Rectal smooth muscle tissue (tissue), 1 donor: Measurements from ENCODE around the gene TMEM120B.
"Not testable (repeated sequence)": the region's sequence is repeated elsewhere in the genome, so short reads cannot be mapped to it uniquely, and the experiment has no call there.

Source experiments
- H3K27ac ChIP-seq: one replicate; pipeline ENCODE4 v1.7.0; 2013; ENCODE audit warnings: low read depth, low read length, inconsistent platforms
- H3K27me3 ChIP-seq: one replicate; pipeline ENCODE4 v1.7.0; 2013; ENCODE audit warnings: low read length; ENCODE audit not compliant: control insufficient read depth, insufficient read depth
- H3K36me3 ChIP-seq: one replicate; pipeline ENCODE4 v1.7.0; 2013; ENCODE audit warnings: low read length; ENCODE audit not compliant: control insufficient read depth, insufficient read depth
- H3K4me1 ChIP-seq: one replicate; pipeline ENCODE4 v1.7.0; 2013; ENCODE audit warnings: low read length; ENCODE audit not compliant: control insufficient read depth, insufficient read depth
- H3K4me3 ChIP-seq: one replicate; pipeline ENCODE4 v1.7.0; 2013; ENCODE audit warnings: low read length
- H3K9ac ChIP-seq: one replicate; pipeline ENCODE4 v1.7.0; 2013; ENCODE audit warnings: low read length

Gene TMEM120B

DNA sequence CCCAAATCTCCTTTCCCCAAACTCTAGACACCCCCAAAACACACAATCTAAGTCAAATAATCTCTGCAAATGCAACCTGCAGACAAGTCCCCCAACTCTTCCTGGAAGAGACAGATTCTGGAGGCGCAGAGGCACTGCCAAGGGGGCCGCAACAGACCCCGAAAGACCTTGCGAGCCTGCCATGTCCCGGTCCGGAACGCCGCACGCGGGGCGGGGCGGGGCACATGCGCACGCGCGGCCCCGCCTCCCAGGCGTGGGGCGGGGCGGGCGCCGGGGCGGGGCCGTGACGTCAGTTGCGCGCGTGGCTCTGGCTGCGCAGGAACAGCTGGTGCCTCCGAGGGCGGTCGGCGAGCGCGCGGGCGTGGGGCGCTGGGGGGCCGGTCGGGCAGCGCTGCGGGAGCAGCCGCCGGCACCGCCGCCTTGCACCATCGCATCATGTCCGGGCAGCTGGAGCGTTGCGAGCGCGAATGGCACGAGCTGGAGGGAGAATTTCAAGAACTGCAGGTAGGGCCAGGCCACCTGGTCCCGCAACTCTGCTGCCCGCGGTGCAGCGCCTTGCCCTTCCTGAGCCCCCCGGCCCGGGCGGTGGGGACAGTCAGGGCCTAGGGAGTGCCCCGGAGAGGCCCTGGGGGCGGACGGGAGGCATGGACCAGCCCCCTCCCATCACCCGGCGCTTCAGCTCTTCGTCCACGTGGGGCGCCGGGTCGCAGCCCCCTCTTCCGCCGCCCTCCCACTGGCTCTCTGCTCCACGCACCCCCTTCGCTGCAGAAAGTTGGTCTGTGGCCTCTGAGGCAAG is at the start of gene TMEM120B:
TSS of gene TMEM120B (plus strand) at position 292 of the 796 bp plus-strand sequence. CDS start at position 436, 144 bp downstream.
- Histone ChIP-seq H3K9ac (peak within 1 kb of the TSS; percentile 89), H3K27ac (peak within 1 kb of the TSS; percentile 76), H3K27me3 (no peaks in the 10 kb centered on the region), H3K4me1 (peaks cover 7% of the 10 kb centered on the region), H3K36me3 (no peaks in the 10 kb centered on the region), H3K4me3 (peak within 1 kb of the TSS; percentile 96)

DNA sequence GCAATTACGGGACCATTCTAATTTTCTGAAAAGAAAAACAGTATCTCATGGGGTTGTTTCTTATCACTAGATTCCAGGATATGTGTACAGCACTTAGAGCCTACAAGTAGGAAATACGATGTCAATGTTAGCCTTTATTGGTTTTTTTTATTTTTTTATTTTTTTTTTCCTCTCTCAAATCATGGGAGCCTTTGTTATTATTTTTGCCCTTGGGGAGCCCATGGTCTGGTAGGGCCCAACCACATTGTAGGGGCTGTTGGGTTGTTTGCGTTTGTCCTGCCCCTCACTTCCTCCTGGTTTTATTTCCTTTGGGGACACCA is 49.0 kb upstream of the TMEM120B start:
- Histone ChIP-seq H3K9ac (no peak overlapping the region), H3K36me3 (no peaks in the 10 kb centered on the region), H3K27me3 (no peaks in the 10 kb centered on the region), H3K4me1 (no peaks in the 10 kb centered on the region), H3K4me3 (no peak overlapping the region), H3K27ac (no peak overlapping the region)

DNA sequence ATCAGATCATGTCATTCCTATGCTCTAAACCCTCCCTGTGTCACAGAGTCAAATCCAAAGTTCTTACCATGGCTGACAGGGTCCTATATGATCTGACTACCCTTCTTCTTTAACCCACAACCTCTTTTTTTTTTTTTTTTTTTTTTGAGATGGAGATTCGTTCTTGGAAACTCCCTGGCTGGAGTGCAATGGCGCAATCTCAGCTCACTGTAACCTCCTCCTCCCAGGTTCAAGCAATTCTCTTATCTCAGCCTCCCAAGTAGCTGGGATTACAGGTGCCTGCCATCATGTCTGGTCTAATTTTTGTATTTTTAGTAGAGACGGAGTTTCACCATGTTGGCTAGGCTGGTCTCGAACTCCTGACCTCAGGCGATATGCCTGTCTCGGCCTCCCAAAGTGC is 45.7 kb upstream of the TMEM120B start:
- H3K9ac ChIP-seq, H3K27ac ChIP-seq, H3K36me3 ChIP-seq, H3K27me3 ChIP-seq, H3K4me3 ChIP-seq, H3K4me1 ChIP-seq: not testable (repeated sequence)

DNA sequence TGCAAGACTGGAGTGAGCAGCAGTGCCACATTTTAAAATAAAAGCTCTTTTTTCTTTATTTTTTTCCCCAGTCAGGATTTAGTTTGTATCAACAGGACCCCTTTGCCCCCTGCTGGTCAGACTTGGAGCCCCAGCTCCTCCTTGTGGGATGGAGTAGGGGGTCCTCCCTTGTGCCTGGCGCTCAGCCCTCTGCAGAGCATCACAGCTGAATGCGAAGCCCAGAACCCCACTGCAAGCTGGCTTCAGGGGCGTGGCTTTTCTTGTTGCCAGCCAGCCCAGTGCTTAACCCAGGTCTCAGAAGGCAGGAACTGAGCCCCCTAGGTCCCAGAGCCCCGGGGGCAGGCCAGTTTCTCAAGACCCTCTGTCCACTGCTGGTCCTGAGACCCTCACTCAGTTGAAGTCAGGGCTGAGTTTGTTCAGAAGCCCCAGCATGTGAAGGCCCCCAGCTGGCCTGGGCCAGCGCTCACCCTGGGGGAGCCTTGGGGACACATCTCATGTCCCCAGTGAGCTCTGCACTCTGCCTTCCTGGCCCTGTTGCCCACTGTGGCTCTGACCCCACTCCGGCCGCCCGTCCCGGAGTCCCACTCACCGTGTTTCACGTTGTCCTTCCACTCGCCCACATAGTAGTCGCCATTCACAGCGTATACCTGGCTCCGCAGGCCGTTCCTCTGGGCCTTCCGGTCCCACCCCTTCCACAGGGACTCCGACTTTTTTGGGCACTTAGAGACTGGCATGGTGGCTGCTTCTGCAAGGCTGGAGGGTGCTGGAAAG is 43.6 kb upstream of the TMEM120B start:
- Histone ChIP-seq H3K36me3 (no peaks in the 10 kb centered on the region), H3K4me3 (no peak overlapping the region), H3K9ac (no peak overlapping the region), H3K27me3 (no peaks in the 10 kb centered on the region), H3K4me1 (peaks cover 2% of the 10 kb centered on the region), H3K27ac (no peak overlapping the region)

DNA sequence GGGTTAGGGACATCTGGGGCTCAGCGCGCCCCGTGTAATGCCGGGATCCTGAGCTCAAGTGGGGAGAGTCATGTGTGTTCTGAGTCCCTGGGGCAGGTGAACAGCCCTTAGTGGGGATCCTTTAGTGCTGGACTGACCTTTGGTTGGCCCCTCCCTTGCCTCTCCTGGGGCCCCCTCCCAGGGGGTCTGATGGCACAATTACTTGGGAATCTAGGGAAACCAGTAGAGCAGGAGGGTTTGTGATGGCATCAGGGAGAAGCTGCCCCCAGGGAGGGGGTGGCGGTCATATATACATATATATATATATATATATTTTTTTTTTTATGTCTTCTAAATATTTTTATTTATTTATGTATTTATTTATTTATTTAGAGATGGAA is 43.0 kb upstream of the TMEM120B start, which contains the start of gene MORN3:
TSS of gene MORN3 (minus strand) at position 134 of the 380 bp plus-strand sequence. CDS start 171 bp downstream, outside the sequence.
- H3K9ac ChIP-seq = no peak within 1 kb of the TSS
- no peak within 1 kb of the TSS for H3K4me3 ChIP-seq
- H3K36me3 ChIP-seq = no peaks in the 10 kb centered on the region
- H3K27ac ChIP-seq = no peak within 1 kb of the TSS
- H3K27me3 ChIP-seq = no peaks in the 10 kb centered on the region
- peaks cover 2% of the 10 kb centered on the region for H3K4me1 ChIP-seq

DNA sequence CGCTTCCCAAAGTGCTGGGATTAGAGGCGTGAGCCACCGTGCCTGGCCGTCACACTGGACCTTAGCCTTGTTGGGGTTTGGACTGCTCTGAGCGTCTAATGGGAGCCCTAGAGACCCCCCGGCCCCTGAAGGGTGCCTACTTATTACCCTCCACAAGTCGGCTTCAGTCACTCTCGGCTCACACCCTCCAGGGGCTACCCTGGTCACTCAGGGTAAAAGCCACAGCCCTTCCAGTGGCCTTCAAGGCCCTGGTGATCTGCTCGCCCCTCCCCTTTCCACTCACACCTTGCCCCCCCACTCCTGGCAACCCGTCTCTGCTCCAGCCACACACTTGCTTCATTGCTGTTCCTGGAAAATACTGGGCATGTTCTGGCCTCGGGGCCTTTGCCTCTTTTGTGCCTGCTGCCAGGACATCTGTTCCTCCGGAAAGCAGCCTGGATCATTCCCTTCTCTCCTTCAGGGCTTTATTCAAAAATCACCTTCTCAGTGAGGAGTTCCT is 39.5 kb upstream of the TMEM120B start:
- H3K9ac ChIP-seq = no peak overlapping the region
- no peaks in the 10 kb centered on the region for H3K27me3 ChIP-seq
- H3K4me3 ChIP-seq = peak overlapping the region; percentile 61
- H3K27ac ChIP-seq = peak overlapping the region; percentile 54
- peaks cover 2% of the 10 kb centered on the region for H3K4me1 ChIP-seq
- no peaks in the 10 kb centered on the region for H3K36me3 ChIP-seq

DNA sequence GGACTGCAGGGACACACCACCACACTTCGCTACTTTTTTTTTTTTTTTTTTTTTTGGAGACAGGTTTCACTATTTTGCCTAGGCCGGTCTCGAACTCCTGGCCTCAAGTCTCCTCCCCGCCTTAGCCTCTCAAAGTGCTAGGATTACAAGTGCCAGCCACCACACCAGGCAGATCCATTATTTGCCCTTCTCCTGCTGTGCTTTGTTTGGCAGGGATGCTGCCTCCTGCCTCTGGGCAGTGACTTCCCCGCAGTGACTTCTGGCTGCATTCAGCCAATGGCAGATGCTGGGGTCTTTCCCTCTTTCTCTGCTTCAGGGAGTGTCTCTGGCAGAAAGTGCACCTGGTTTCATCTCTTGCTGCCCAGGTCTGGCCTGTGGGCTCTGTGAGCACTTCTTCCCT is 36.4 kb upstream of the TMEM120B start:
- peaks cover 2% of the 10 kb centered on the region for H3K4me1 ChIP-seq
- H3K4me3 ChIP-seq = no peak overlapping the region
- H3K9ac ChIP-seq = no peak overlapping the region
- H3K27ac ChIP-seq = no peak overlapping the region
- no peaks in the 10 kb centered on the region for H3K27me3 ChIP-seq
- H3K36me3 ChIP-seq = no peaks in the 10 kb centered on the region

DNA sequence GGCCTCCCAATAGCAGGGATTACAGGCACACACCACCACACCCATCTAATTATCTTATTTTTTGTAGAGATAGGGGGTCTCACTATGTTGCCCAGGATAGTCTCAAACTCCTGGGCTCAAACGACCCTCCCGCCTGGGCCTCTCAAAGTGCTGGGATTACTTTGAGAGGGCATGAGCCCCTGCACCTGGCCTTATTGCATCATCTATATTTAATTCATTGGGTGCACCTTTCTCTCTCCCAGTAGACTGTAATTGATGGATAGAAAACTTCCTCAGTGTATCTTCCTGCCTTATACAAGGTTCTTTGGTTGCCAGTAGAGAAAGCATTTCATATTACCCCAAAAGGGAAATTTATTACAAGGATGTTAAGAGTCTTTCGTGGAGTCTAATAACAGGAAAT is 34.2 kb upstream of the TMEM120B start:
- H3K27me3 ChIP-seq = no peaks in the 10 kb centered on the region
- H3K9ac ChIP-seq = no peak overlapping the region
- no peak overlapping the region for H3K4me3 ChIP-seq
- H3K36me3 ChIP-seq = no peaks in the 10 kb centered on the region
- no peaks in the 10 kb centered on the region for H3K4me1 ChIP-seq
- no peak overlapping the region for H3K27ac ChIP-seq

DNA sequence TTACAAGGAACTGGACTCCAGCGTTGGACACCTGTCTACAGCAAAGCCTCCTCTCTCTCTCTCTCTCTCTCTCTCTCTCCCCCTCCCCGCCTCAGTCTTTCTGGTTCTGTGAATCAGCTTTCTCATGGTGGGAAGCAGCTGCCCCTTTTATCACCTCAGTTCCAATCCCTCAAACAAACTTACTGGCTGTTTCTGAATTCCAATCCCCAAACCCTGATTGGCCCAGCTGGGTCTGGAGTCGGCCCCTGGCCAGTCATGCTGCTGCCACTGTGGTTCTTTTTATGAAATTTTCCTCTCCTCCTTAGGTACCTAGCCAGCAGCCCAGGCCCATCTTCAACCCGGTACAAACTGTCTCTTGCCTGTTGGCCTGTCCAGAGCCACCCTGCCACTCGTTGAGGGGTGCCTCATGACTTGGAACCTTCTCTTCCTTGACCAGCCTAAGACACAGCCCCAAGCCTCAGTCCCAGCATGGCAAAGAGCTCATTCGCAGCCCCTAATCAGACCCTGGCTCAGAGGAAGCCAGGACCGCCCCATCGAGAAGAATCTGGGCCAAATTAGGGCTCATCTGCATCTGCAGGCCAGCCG is 33.7 kb upstream of the TMEM120B start:
- H3K4me1 ChIP-seq = no peaks in the 10 kb centered on the region
- no peak overlapping the region for H3K9ac ChIP-seq
- no peaks in the 10 kb centered on the region for H3K36me3 ChIP-seq
- H3K27me3 ChIP-seq = no peaks in the 10 kb centered on the region
- H3K27ac ChIP-seq = no peak overlapping the region
- H3K4me3 ChIP-seq = no peak overlapping the region

DNA sequence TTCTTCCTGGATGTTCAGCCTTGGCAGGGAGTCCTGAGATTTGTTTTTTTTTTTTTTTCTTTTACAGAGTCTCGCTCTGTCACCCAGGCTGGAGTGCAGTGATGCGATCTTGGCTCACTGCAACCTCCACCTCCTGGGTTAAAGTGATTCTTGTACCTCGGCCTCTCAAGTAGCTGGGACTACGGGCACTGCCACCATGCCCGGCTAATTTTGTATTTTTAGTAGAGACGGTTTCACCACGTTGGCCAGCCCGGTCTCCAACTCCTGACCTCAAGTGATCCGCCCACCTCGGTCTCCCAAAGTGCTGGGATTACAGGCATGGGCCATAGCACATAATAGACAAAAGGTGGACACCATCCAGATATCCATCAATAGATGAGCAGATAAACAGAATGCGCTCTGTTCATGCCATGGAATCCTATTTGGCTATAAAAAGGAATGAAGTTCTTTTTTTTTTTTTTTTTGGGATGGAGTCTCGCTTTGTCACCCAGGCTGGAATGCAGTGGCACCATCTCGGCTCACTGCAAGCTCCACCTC is 32.8 kb upstream of the TMEM120B start:
- H3K4me3 ChIP-seq = not testable (repeated sequence)

DNA sequence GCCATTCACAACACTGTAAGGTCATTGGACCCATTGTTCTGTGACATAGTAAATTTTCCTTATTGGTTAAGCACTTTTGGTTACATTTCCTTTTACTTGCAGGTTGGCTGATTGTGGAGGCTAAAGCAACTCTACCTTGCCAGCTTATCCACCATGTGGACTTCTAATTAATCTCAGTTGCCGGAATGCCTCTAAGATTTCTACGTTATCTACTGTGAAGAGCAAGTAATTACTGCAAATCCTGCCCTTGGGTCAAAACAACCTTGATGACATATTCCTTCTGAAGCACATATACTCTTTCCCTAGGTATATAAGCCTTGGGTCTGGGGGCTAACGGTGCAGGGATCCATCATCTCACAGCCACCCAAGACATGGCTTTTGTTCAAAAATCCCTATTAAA is 23.6 kb upstream of the TMEM120B start:
- Histone ChIP-seq H3K4me3 (no peak overlapping the region), H3K9ac (no peak overlapping the region), H3K4me1 (peaks cover 3% of the 10 kb centered on the region), H3K27ac (no peak overlapping the region), H3K36me3 (no peaks in the 10 kb centered on the region), H3K27me3 (no peaks in the 10 kb centered on the region)

More for the DNA sequence above, 32.8 kb upstream of the TMEM120B start:
- not testable (repeated sequence) for H3K36me3 ChIP-seq, H3K4me1 ChIP-seq, H3K27me3 ChIP-seq, H3K9ac ChIP-seq, H3K27ac ChIP-seq

DNA sequence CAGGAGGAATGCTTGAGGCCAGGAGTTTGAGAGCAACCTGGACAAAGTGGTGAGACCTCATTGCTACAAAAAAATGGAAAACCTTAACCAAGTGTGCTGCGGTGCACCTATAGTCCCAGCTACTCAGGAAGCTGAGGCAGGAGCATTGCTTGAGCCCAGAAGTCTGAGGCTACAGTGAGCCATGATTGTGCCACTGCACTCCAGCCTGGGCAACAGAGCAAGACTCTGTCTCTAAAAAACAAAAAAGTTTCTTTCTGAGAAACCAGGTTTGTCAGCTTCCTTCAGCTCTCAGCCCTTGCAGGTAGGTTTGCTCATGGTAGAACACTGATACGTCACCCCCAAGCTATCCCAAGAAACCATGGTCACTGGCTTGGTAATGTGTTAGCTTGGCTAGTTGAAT is 23.1 kb upstream of the TMEM120B start:
- H3K27me3 ChIP-seq = no peaks in the 10 kb centered on the region
- no peak overlapping the region for H3K4me3 ChIP-seq
- peaks cover 3% of the 10 kb centered on the region for H3K4me1 ChIP-seq
- no peak overlapping the region for H3K9ac ChIP-seq
- H3K27ac ChIP-seq = no peak overlapping the region
- H3K36me3 ChIP-seq = no peaks in the 10 kb centered on the region
